Tibial artery (tissue), 4 donors: ENCODE data around the gene SLC24A3.

Experiments
- DNase-seq, 2 donors: peaks; one replicate each; pipeline ENCODE4 v3.0.0-alpha.2; 2019
- H3K27ac ChIP-seq, 2 donors: fragments of 200-600 bp; sonication (generic) in 1 of 2; 1 replicate in 1 of 2; 2 replicates in 1 of 2; pipeline ENCODE4 v1.5.1; 2018 to 2019; ENCODE audit warnings: mild to moderate bottlenecking in 1 of 2
- H3K27me3 ChIP-seq, 2 donors: fragments of 200-600 bp; sonication (generic) in 1 of 2; one replicate each; pipeline versions ENCODE4 v1.5.1 to v1.6.0; 2016 to 2019
- H3K36me3 ChIP-seq, 3 donors: fragments of 200-600 bp; sonication (generic) in 2 of 3; one replicate each; pipeline ENCODE4 v1.5.1; 2016 to 2019; ENCODE audit warnings: mild to moderate bottlenecking in 2 of 3
- H3K4me1 ChIP-seq, 4 donors: fragments of 200-600 bp; sonication (generic) in 2 of 4; 1 replicate in 3 of 4; 2 replicates in 1 of 4; pipeline ENCODE4 v1.5.1; 2016 to 2019
- H3K4me3 ChIP-seq, 2 donors: fragments of 200-600 bp; sonication (generic) in 1 of 2; 1 replicate in 1 of 2; 2 replicates in 1 of 2; pipeline ENCODE4 v1.5.1; 2018 to 2019; ENCODE audit warnings: mild to moderate bottlenecking in 2 of 2
- H3K9me3 ChIP-seq, 3 donors: fragments of 200-600 bp; sonication (generic) in 1 of 3; one replicate each; pipeline ENCODE4 v1.5.1; 2016 to 2019
- intact Hi-C: fragments of 100-400 bp; cut with DNase I; formaldehyde crosslinking; loops from one replicate; pipeline ENCODE4 v1.15.0; 2023; ENCODE audit warnings: low total_unique reads
- TF ChIP-seq, protein P1 (sequence below), 2 experiments: fragments of 200-600 bp in 1 of 2; fragments of 450-650 bp in 1 of 2; IDR thresholded peaks; one replicate each; pipeline ENCODE4 v1.5.1; 2017 to 2019; ENCODE audit warnings: antibody characterized with exemption in 2 of 2, mild to moderate bottlenecking in 1 of 2, moderate library complexity in 1 of 2

Gene SLC24A3

DNA sequence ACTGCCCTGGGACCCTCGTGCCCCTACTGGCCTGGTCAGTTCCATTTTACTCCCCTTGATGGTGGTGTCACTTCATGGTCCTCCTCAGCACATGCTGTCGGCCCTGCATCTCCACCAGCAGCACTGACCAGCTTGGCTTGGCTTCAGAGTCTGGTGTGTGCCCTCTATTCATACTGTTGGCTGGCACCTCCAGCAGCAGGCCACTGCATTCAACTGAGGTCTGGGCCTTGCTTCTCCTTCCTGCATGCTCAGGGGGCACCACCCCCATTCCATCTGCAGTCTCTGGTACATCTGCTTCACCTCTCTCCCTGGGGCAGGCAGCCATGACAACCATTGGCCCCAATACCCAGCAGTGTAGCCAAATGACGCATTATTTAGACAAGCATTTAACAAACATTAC, 155.9 kb downstream of the SLC24A3 start:
- Histone ChIP-seq H3K4me3 (no peak overlapping the region), H3K27me3 (no peaks in the 10 kb centered on the region), H3K27ac (no peak overlapping the region), H3K9me3 (no peaks in the 10 kb centered on the region), H3K4me1 (peaks cover 0 to 28% (median 7%) of the 10 kb centered on the region in 4 donors), H3K36me3 (no peaks in the 10 kb centered on the region)
- intact Hi-C loops = loop anchor here (10.0 kb wide), 1 partner anchor 216 kb away; no protein-coding TSS in a partner anchor
- TF ChIP-seq, protein P1, sequence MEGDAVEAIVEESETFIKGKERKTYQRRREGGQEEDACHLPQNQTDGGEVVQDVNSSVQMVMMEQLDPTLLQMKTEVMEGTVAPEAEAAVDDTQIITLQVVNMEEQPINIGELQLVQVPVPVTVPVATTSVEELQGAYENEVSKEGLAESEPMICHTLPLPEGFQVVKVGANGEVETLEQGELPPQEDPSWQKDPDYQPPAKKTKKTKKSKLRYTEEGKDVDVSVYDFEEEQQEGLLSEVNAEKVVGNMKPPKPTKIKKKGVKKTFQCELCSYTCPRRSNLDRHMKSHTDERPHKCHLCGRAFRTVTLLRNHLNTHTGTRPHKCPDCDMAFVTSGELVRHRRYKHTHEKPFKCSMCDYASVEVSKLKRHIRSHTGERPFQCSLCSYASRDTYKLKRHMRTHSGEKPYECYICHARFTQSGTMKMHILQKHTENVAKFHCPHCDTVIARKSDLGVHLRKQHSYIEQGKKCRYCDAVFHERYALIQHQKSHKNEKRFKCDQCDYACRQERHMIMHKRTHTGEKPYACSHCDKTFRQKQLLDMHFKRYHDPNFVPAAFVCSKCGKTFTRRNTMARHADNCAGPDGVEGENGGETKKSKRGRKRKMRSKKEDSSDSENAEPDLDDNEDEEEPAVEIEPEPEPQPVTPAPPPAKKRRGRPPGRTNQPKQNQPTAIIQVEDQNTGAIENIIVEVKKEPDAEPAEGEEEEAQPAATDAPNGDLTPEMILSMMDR (IDR thresholded peaks at IDR 0.05) = no peak
- no peak for DNase-seq

DNA sequence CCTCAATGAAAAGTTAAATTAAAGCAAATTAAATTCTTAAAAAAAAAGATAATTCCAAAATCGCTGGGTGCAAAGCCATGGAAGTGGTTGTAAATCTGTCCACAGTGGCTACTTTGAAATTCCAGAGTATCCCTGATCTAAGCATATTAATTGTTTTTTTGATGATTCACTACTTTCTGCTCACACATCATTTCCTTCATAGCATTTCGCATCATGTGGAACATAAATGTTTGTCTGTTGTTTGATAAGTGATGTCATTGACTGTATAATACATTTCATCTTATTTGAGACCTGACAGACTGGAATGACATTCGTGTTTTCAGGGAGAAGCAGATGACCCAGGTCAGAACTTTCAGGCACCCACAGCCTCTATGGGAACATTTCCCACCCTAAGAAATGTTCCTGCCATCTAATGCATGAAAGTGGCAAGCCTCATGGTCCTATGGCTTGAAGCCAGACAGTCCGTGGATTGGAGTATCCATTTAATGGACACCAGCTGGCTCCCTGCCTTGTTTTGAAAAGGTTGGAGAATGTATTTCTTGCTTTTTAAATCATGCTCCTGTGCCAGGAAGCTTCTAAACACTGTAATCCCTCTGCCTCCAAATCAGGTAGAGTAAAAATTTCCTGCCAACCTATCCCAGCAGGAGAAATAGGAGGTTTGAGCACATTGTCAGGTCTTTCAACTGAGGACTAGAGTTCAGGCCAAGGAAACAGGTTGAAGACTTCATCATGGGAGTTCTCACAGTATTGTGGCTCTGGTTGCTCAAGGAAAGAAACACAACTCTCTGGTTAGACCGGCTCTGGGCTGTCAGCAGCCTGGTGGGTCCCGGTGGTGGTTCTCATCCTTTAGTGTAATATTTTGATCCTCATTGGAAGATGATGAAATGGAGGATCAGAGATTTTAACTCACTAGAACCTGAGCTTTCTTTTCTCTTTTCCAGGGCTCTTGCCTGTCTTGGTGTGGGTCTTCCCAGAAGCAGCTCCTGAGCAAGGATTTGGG, 157.9 kb downstream of the SLC24A3 start:
- Histone ChIP-seq H3K4me1 (peaks cover 0 to 10% (median 7%) of the 10 kb centered on the region in 4 donors), H3K27ac (no peak overlapping the region), H3K27me3 (no peaks in the 10 kb centered on the region), H3K36me3 (no peaks in the 10 kb centered on the region), H3K9me3 (no peaks in the 10 kb centered on the region), H3K4me3 (no peak overlapping the region)
- no peak for DNase-seq
- intact Hi-C loops = no loop called here
- TF ChIP-seq, protein P1 (IDR thresholded peaks at IDR 0.05) = no peak

- H3K27me3 ChIP-seq = no peaks in the 10 kb centered on the region
- H3K4me1 ChIP-seq = peaks cover 0 to 9% (median 2%) of the 10 kb centered on the region in 4 donors
- intact Hi-C loops = no loop called here
- TF ChIP-seq, protein P1 (IDR thresholded peaks at IDR 0.05) = no peak
- H3K9me3 ChIP-seq = no peaks in the 10 kb centered on the region
- no peak overlapping the region for H3K27ac ChIP-seq
- no peaks in the 10 kb centered on the region for H3K36me3 ChIP-seq
- DNase-seq = no peak
- H3K4me3 ChIP-seq = no peak overlapping the region
Measured at GRCh38 chr20:19371112-19371511, 158.7 kb downstream of the SLC24A3 start.

GRCh38 chr20:19374216-19374615, 161.8 kb downstream of the SLC24A3 start:
- H3K4me1 ChIP-seq = peaks cover 0 to 28% (median 8%) of the 10 kb centered on the region in 4 donors
- intact Hi-C loops = no loop called here
- H3K9me3 ChIP-seq = no peaks in the 10 kb centered on the region
- DNase-seq = no peak
- H3K4me3 ChIP-seq = no peak overlapping the region
- H3K27ac ChIP-seq = no peak overlapping the region
- no peaks in the 10 kb centered on the region for H3K36me3 ChIP-seq
- TF ChIP-seq, protein P1 (IDR thresholded peaks at IDR 0.05) = no peak
- H3K27me3 ChIP-seq = no peaks in the 10 kb centered on the region

DNA sequence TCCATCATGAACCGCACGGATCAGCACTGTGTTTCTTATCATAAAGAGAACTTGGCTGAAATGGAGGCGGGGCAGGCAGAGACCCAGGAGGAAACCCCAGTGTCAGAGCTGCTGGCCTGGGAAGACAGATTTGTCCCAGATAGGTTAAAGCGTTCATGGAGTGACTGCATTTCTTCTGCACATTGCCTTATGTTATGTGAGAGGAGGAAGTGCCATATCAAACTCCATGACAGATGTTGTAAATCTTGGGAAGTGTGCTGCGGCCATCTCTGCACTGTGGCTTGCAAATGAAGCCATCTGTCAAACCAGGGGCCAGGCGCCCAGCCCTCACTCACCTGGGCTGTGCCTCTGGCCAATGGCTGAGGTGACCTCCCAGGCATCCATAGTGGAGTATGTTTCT, 163.0 kb downstream of the SLC24A3 start:
- TF ChIP-seq, protein P1 (IDR thresholded peaks at IDR 0.05) = no peak
- Histone ChIP-seq H3K9me3 (no peaks in the 10 kb centered on the region), H3K4me1 (peaks cover 0 to 28% (median 8%) of the 10 kb centered on the region in 4 donors), H3K27me3 (no peaks in the 10 kb centered on the region), H3K27ac (no peak overlapping the region), H3K36me3 (no peaks in the 10 kb centered on the region), H3K4me3 (no peak overlapping the region)
- intact Hi-C loops = no loop called here
- no peak for DNase-seq
